Measurements from ENCODE around the gene L1CAM.

DNA sequence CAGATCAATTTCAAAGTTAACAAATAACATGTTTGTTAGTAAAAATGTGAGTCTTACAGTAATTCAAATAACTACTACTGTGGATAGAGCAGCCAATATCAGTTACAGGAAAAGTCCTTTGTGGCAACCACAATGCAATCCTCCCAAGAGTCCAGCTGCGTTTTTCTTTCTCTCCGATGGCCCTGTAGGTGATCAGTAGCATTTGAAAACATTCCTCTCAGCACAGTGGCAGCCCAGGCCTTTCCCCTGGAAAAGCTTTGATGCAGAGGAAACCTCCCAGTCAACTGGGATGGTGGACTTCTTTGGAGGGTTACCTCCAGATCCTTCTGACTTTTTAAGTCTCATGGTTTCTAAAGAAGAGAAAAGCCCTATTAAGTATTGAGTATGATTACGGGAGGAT, 37.6 kb downstream of the L1CAM start:
- TF ChIP-seq, protein P1, sequence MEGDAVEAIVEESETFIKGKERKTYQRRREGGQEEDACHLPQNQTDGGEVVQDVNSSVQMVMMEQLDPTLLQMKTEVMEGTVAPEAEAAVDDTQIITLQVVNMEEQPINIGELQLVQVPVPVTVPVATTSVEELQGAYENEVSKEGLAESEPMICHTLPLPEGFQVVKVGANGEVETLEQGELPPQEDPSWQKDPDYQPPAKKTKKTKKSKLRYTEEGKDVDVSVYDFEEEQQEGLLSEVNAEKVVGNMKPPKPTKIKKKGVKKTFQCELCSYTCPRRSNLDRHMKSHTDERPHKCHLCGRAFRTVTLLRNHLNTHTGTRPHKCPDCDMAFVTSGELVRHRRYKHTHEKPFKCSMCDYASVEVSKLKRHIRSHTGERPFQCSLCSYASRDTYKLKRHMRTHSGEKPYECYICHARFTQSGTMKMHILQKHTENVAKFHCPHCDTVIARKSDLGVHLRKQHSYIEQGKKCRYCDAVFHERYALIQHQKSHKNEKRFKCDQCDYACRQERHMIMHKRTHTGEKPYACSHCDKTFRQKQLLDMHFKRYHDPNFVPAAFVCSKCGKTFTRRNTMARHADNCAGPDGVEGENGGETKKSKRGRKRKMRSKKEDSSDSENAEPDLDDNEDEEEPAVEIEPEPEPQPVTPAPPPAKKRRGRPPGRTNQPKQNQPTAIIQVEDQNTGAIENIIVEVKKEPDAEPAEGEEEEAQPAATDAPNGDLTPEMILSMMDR (IDR thresholded peaks at IDR 0.05), result no peak
- no peak for TF ChIP-seq POLR2A (IDR thresholded peaks at IDR 0.05)

Measured in lower leg skin (tissue), 3 donors.